Common myeloid progenitor, CD34-positive (primary cell): ENCODE results near the gene RIPPLY3.
A peak's percentile ranks its signal among the peaks of the same experiment; 100 is the strongest.

ENCODE experiments used
- CTCF ChIA-PET: fragments of 350-600 bp; sonication (Branson Sonifier 250); formaldehyde crosslinking; loops from one replicate; lab custom pipeline; 2021; ENCODE audit warnings: antibody characterized with exemption; lab: Charles Lee
- POLR2A ChIA-PET: fragments of 350-600 bp; sonication (Branson Sonifier 250); formaldehyde crosslinking; loops from one replicate; lab custom pipeline; 2021; ENCODE audit warnings: antibody characterized with exemption; lab: Charles Lee
- DNase-seq, 3 donors: peaks; one replicate each; pipeline versions ENCODE4 v3.0.0 to v3.0.0-alpha.2; 2013
- H3K27ac ChIP-seq, 2 experiments: 1 replicate in 1 of 2; 2 replicates in 1 of 2; pipeline ENCODE4 v1.7.0; 2013; ENCODE audit warnings: inconsistent platforms in 2 of 2, low read length in 2 of 2, mild to moderate bottlenecking in 2 of 2, low read depth in 1 of 2, moderate library complexity in 1 of 2; ENCODE audit not compliant: severe bottlenecking in 2 of 2, insufficient read depth in 1 of 2, poor library complexity in 1 of 2
- H3K27me3 ChIP-seq, 5 experiments: replicated peaks in 2 of 5; 1 replicate in 3 of 5; 2 replicates in 2 of 5; pipeline versions ENCODE4 v1.6.1 to v1.7.0; 2013; ENCODE audit warnings: low read length in 4 of 5, mild to moderate bottlenecking in 2 of 5, moderate library complexity in 2 of 5, inconsistent platforms in 1 of 5; ENCODE audit not compliant: insufficient read depth in 5 of 5, control insufficient read depth in 4 of 5
- H3K36me3 ChIP-seq, 4 experiments: 1 replicate in 2 of 4; 2 replicates in 2 of 4; pipeline versions ENCODE4 v1.6.1 to v1.7.0; 2013; ENCODE audit warnings: low read length in 3 of 4, control low read depth in 1 of 4, mild to moderate bottlenecking in 1 of 4; ENCODE audit not compliant: control insufficient read depth in 4 of 4, insufficient read depth in 4 of 4
- H3K4me1 ChIP-seq, 4 experiments: 1 replicate in 3 of 4; 2 replicates in 1 of 4; pipeline versions ENCODE4 v1.6.1 to v1.7.1; 2013; ENCODE audit warnings: low read length in 3 of 4, mild to moderate bottlenecking in 3 of 4, control low read depth in 1 of 4, inconsistent platforms in 1 of 4, moderate library complexity in 1 of 4; ENCODE audit not compliant: control insufficient read depth in 4 of 4, insufficient read depth in 4 of 4; ENCODE audit errors: control extremely low read depth in 1 of 4
- H3K4me3 ChIP-seq, 7 experiments: 1 replicate in 4 of 7; 2 replicates in 3 of 7; pipeline versions ENCODE4 v1.5.1 to v1.7.0; 2013; ENCODE audit warnings: mild to moderate bottlenecking in 7 of 7, low read length in 6 of 7, moderate library complexity in 6 of 7, inconsistent platforms in 2 of 7, low read depth in 2 of 7, control low read depth in 1 of 7; ENCODE audit not compliant: insufficient read depth in 4 of 7, control insufficient read depth in 1 of 7; ENCODE audit errors: extremely low read depth in 1 of 7
- H3K9me3 ChIP-seq, 5 experiments: 1 replicate in 4 of 5; 2 replicates in 1 of 5; pipeline versions ENCODE4 v1.6.1 to v1.7.1; 2013; ENCODE audit warnings: low read length in 4 of 5, mild to moderate bottlenecking in 2 of 5, inconsistent platforms in 1 of 5, low read depth in 1 of 5, moderate library complexity in 1 of 5; ENCODE audit not compliant: control insufficient read depth in 4 of 5, insufficient read depth in 2 of 5; ENCODE audit errors: control extremely low read depth in 1 of 5
- WGBS: methylation state at CpG from one replicate; pipeline ENCODE4 v1.1.5; 2013; ENCODE audit not compliant: insufficient coverage; 5-methylcytosine and 5-hydroxymethylcytosine counted together

Gene RIPPLY3

GRCh38 chr21:36964827-36965719 lies 41.4 kb upstream of the RIPPLY3 start:
- H3K9me3 ChIP-seq, result no peaks in the 10 kb centered on the region
- H3K27me3 ChIP-seq, result no peaks in the 10 kb centered on the region
- peak overlapping the region in 4 of 7 experiments; percentile 67 to 85 (median 76) for H3K4me3 ChIP-seq
- H3K36me3 ChIP-seq, result peaks cover 0 to 8% (median 2%) of the 10 kb centered on the region in 4 experiments
- DNase-seq, result peak in 2 of 3 donors; percentile 42 to 62
- ChIA-PET POLR2A (no interaction called here), CTCF (interaction anchor here (0.9 to 4.9 kb wide), 3 partner anchors 10 to 15 kb away, joined by 3 to 29 read pairs (median 5); no protein-coding TSS in a partner anchor)
- peak overlapping the region in 1 of 2 experiments; percentile 75 for H3K27ac ChIP-seq
- H3K4me1 ChIP-seq, result peaks cover 0 to 17% (median 13%) of the 10 kb centered on the region in 4 experiments
- WGBS, result 87% methylated on average over 7 of the region's 8 CpGs

DNA sequence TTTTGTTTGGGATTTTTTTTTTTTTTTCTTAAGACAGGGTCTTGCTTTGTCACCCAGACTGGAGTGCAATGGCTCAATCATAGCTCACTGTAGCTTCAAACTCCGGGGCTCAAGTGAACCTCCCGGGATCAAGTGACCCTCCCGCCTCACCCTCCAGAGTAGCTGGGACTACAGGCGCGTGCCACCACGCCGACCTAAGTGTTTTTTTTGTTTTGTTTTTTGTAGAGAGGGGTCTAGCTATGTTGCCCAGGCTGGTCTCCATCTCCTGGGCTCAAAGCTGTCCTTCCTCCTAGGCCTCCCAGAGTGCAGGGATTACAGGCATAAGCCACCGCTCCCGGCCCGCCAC lies 40.8 kb upstream of the RIPPLY3 start:
- ChIA-PET POLR2A (no interaction called here), CTCF (interaction anchor here (0.9 to 4.9 kb wide), 3 partner anchors 11 to 117 kb away, joined by 3 to 29 read pairs (median 5); no protein-coding TSS in a partner anchor)
- Histone ChIP-seq H3K27ac (peak overlapping the region in 1 of 2 experiments; percentile 75), H3K4me1 (peaks cover 0 to 17% (median 13%) of the 10 kb centered on the region in 4 experiments), H3K27me3 (no peaks in the 10 kb centered on the region), H3K9me3 (no peaks in the 10 kb centered on the region), H3K36me3 (peaks cover 0 to 4% (median 1%) of the 10 kb centered on the region in 4 experiments), H3K4me3 (peak overlapping the region; percentile 45 to 85 (median 67))
- 38% methylated on average over 6 of the region's 10 CpGs for WGBS
- peak in 1 of 3 donors; percentile 29 for DNase-seq

DNA sequence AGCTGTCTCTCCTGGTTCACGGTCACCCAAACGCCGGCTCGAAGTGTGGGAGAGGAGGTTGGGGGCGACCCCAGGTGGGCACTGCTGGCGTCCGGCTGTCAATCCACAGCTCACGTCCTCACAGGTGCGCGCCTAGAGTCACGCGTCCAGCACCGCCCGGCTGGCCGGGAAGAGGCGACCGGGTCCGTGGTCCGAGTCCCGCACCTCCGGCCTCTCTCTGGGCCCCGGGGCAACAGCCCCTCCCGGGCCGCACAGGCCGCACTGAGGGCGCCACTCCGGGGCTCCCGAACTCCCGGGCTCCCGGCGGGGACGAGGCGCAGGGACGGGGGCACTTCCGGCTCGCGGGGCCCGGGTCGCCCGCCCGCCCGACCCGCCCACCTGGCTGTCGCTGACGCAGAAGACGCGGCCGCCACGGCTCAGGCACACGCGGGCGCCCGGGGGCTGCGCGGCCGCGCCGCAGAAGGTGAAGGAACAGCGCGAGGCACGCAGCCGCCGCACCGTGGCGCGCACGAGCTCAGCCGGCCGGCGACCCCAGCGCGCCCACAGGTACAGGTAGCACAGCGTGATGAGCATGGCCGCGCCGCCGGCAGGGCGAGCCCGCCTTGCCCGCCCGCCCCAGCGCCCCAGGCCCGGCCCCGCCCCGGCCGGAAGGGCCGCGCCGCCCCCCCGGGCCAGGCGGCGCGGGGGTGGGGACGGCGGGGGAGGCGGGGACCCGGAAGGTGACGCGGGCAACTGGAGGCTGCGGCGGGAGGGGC lies 40.3 kb upstream of the RIPPLY3 start, which contains the start of gene HLCS:
Gene HLCS, minus strand, starts transcription at position 604 of the 755 bp plus-strand sequence. Its CDS starts 31 bp downstream, at position 573.
- peak within 1 kb of the TSS; percentile 45 to 85 (median 67) for H3K4me3 ChIP-seq
- H3K36me3 ChIP-seq, result peaks cover 0 to under 1% (median 0%) of the 10 kb centered on the region in 4 experiments
- H3K27ac ChIP-seq, result peak within 1 kb of the TSS in 1 of 2 experiments; percentile 75
- peaks cover 0 to 17% (median 13%) of the 10 kb centered on the region in 4 experiments for H3K4me1 ChIP-seq
- CTCF ChIA-PET, result interaction anchor here (0.9 to 4.9 kb wide), 4 partner anchors 11 to 116 kb away, joined by 3 to 29 read pairs (median 4); no protein-coding TSS in a partner anchor
- H3K27me3 ChIP-seq, result no peaks in the 10 kb centered on the region
- no peaks in the 10 kb centered on the region for H3K9me3 ChIP-seq
- 0% methylated on average over 53 of the region's 101 CpGs for WGBS
- POLR2A ChIA-PET, result no interaction called here
- peak; percentile 63 to 82 (median 75) for DNase-seq

GRCh38 chr21:36966821-36967768 lies 39.4 kb upstream of the RIPPLY3 start:
- ChIA-PET POLR2A (no interaction called here), CTCF (interaction anchor here (0.7 to 4.9 kb wide), 5 partner anchors 10 to 46 kb away, joined by 3 to 29 read pairs (median 3); partner anchors contain the start of gene RIPPLY3)
- no peaks in the 10 kb centered on the region for H3K9me3 ChIP-seq
- H3K27me3 ChIP-seq, result no peaks in the 10 kb centered on the region
- 34% methylated on average over 9 of the region's 34 CpGs for WGBS
- DNase-seq, result peak in 2 of 3 donors; percentile 52 to 80
- H3K4me3 ChIP-seq, result peak overlapping the region in 6 of 7 experiments; percentile 8 to 85 (median 42)
- no peaks in the 10 kb centered on the region for H3K36me3 ChIP-seq
- H3K4me1 ChIP-seq, result peaks cover 0 to 17% (median 13%) of the 10 kb centered on the region in 4 experiments
- peak overlapping the region in 1 of 2 experiments; percentile 43 for H3K27ac ChIP-seq

DNA sequence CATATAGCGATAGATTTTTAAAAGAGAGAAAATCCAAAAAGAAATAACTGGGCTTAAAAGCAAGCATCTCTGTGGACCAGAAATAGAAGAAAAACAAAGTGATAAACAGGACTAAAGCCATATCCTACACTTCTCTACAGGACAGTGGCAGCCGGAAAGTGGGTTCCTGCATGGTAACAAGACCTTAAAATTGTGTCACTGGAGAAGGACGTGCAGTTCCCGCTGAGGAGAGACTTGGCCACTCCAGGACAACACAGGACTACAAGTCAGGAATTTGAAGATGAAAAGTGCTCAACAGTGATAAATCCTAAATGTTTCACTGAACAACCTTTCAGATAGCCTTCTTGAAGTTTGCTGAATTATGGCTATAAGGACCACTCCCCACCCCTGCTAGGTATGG lies 38.1 kb upstream of the RIPPLY3 start:
- ChIA-PET CTCF (interaction anchor here (1.7 to 4.9 kb wide), 2 partner anchors 9 to 38 kb away, joined by 3 to 29 read pairs; partner anchors contain the start of gene RIPPLY3), POLR2A (no interaction called here)
- H3K27ac ChIP-seq, result no peak overlapping the region
- no peaks in the 10 kb centered on the region for H3K36me3 ChIP-seq
- H3K27me3 ChIP-seq, result no peaks in the 10 kb centered on the region
- 83% methylated on average over 2 of the region's 4 CpGs for WGBS
- no peak overlapping the region for H3K4me3 ChIP-seq
- peaks cover 0 to 17% (median 13%) of the 10 kb centered on the region in 4 experiments for H3K4me1 ChIP-seq
- no peak for DNase-seq
- no peaks in the 10 kb centered on the region for H3K9me3 ChIP-seq

DNA sequence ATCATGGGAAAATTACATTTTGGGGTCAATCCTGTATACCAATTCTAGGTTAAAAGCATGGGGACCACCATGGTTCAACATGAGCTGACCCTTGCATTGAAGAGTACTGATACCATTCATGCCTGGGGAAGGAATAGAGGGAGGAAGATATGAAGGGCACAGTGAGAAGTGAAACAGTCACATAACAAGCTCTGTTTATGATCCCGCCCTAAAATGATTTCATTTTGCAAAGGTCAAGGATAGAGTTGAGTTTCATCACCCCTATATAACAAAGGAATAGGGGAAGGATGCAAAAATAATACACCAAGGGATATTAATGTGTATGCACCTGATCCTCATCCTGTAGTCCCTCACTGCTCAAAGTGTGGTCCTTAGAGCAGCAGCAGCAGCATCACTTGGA lies 37.5 kb upstream of the RIPPLY3 start:
- Histone ChIP-seq H3K27ac (no peak overlapping the region), H3K9me3 (no peaks in the 10 kb centered on the region), H3K27me3 (no peaks in the 10 kb centered on the region), H3K36me3 (no peaks in the 10 kb centered on the region), H3K4me3 (no peak overlapping the region), H3K4me1 (peaks cover 0 to 17% (median 13%) of the 10 kb centered on the region in 4 experiments)
- CTCF ChIA-PET, result interaction anchor here (1.1 to 4.9 kb wide), 3 partner anchors 8 to 117 kb away, joined by 3 to 29 read pairs (median 3); no protein-coding TSS in a partner anchor
- no CpG with 5 or more reads among the region's 1 CpG for WGBS
- POLR2A ChIA-PET, result no interaction called here
- DNase-seq, result no peak
